NCI-H524 treated with DMSO at 0.1 percent for 48 hours (cell line): ENCODE data around the gene PAPPA.

Source experiments
- DNase-seq: peaks from one replicate; lab custom pipeline; 2025; lab: John Stamatoyannopoulos, UW

PAPPA gene

DNA sequence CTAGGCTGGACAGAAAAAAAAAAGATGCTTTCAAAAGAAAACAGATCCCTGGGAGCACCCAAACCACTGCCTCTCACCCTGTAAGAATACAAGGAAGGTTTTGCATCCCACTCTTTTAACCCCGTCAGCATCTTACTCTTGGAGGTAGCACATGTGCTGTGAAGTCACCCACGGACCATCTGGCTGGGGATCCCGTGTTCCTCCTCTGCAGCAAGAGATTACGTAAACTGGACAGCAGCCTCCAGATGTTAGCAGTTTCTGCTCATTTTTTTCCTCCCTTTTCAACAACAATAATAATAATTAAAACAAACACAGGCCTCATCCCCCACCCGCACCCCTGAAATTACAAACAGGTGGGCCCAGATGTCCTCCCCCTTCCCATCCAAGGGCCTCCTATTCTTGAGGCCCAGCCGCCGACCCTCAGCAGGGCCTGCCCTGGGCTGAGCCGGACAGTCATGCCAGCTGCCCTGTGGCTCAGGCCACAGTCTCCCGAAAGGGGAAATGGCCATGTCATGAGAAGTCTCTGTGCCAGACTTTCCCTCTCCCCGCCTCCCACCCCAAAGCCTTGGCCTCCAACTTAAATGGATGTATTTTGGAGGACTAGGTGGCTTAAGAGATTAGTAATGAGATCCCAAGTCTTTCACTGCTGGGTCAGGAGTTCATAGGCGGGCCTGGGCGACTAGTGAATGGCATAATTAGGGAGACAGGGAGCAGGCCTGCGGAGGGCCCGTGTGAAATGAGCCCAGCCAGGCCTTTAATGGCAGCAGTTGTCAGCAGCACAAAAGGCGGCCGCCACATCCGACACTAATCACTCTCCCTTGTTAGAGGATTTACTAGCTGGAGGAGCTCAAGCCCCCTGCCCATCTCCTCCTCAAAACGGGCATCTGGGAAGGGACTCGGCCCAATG, 165.1 kb downstream of the PAPPA start:
- DNase-seq, result peak; percentile 92

DNA sequence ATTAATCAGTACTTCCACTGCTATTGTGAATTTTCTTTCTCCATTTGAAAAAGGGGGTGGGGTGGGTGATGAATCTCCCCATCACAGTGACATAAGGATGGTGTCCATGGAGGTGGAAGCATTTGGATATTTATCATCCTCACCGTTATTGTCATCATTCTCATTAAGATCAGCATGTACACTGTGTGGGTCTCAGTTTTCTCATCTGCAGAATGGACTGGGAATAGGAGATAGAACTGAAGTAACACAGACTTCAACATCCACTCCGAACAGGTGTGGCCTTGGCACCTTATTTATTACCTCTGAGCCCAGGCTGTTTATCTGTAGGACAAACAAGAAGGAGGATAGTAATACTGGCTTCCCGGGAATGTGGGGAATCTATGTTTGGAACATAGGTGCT, 165.9 kb downstream of the PAPPA start:
- DNase-seq, result no peak

- no peak for DNase-seq
These were observed 166.7 kb downstream of the PAPPA start for GRCh38 chr9:116320290-116320689.

DNA sequence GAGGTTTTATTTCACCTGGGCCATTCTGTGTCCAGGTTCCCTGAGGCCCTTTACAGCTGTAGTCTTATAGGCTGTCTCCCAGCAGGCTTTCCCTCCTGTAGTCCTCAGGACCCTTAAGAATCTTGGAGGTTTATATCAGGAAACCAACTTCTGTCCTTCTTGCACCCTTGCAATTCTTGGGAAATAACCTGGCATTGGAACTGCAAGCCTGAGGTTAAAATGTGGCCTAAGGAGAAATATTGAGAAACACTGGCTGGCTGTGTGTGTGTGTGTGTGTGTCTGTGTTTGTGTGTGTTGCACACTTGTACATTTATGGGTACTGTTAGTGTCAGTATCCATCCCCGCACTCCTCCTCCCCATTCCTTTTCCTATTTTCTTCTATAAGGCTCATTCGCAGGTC, 168.9 kb downstream of the PAPPA start:
- DNase-seq, result no peak

GRCh38 chr9:116323012-116323411, 169.4 kb downstream of the PAPPA start:
- no peak for DNase-seq

DNA sequence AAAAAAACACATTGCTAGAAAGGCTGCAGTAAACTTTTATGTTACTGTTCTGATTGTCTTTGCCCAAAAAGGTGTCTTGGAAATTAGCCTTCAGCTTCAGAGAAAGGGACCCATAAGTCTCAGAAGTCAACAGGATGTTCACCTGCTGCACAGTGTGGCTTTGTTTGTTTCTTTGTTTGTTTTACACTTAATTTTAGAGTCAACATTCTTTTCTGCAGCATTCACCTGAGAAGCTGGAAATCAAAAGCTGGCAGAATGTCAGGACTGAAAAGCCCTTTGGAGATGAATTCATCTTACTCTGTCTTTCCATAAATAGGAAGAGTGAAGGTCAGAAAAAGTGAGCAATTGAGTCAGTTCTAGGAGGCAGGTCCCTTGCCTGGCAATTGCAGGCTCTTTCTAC, 170.0 kb downstream of the PAPPA start:
- no peak for DNase-seq

DNA sequence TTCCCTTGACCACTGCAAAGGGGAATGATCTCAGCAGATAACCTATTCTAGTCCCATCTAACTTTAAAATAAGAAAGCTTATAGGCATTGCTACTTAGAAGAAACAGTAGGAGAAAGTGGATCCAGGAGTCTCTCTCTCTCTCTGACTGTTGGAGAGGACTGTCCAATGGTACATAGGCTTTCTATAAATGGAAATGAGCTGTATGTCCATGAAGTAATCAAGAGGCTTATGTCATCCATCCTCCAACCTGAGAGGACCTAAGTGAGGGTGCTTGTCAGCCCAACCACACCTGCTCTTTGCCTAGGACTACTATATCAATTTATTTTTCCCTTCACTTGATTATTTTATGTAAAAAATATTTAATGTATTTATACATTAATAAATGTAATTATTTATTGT, 172.3 kb downstream of the PAPPA start:
- no peak for DNase-seq

DNA sequence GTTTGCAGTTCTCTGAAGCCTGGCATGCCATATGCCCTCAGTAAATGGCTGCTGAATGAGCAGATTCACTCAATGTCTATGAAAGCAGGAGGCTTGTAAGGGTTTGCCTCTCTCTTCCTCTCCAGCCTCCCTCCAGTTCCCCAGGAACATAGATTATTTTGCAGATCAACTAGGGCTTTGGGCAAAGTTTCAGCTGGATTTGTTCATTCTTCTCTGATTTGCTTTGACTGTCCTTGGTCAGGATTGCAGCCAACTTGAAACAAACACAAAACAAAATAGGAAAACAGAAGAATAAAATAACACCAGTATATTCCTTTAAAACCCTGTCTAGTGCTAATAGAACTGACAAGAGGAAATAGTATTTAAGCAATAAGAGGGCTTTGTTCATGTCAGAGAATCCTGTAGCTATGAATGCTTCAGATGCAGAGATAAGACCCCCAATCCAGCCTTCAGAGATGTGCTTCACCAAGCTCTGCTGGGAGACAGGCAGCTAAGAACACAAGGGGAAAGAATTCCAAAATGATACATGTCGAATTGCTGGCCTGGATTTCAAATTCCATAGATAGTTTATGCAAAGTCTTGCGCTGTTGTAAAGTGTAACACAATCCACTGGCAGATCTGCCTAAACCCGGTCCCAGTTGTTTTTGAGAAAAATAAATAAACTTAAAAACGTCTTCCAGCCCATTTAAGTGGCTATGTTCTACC, 174.3 kb downstream of the PAPPA start:
- DNase-seq, result no peak

- no peak for DNase-seq
These were observed 175.9 kb downstream of the PAPPA start for GRCh38 chr9:116329470-116329869.

- no peak for DNase-seq
These were observed 177.7 kb downstream of the PAPPA start for GRCh38 chr9:116331241-116331640.

DNA sequence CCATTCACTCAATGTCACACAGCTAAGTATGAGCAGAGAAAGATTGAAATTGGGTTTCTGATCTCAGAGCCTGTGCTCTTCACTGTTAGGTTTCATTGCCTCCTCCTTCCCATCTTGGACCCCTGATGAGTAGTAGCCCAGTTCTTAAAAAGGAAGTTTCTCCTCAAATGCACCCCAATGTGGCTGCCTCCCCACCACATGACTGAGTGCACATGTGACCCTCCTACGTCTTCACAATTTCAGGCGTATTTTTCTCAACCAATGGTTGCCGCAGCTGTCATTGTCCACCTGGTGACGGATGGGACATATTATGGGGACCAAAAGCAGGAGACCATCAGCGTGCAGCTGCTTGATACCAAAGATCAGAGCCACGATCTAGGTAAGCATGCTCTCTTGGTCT, 178.5 kb downstream of the PAPPA start:
- no peak for DNase-seq

DNA sequence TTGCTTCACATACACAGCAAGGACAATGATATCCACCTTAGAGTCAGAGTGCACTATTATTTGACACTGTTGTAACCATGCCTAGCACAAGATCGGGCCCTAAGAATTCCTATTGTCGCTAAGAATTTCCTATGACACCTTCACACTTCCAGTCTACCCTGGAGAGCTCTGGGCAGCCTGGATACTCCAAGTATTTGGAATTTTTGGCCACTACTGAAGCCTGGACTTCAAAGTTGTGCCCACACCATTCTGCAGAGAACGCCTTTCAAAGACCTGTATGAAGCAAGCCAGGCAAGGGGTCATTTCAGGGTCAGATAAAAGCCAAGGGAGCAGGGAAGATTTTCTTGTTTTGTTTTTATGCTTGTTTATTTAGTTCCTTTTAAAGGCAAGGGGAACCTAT, 179.7 kb downstream of the PAPPA start:
- no peak for DNase-seq

DNA sequence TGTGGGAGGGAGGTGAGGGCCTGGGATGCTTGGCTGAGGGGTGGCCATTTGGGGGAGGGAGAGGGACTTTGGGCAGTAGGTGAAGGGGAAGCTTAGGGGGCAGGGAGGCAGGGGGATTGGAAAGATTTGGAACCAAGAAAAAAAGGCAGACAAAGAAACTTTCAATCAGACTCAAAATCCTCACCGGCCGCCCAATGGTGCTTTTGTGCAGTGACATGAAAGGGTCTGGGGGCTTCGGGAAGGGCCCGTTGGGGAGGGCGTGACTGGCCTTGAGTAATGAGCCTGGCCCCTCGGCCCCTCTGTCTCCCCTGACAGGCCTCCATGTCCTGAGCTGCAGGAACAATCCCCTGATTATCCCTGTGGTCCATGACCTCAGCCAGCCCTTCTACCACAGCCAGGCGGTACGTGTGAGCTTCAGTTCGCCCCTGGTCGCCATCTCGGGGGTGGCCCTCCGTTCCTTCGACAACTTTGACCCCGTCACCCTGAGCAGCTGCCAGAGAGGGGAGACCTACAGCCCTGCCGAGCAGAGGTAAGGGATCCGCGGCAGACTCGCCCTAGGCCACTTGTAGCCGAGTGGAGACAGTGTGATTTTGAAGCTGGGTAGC, 181.1 kb downstream of the PAPPA start:
- DNase-seq, result no peak

- no peak for DNase-seq
These were observed 181.8 kb downstream of the PAPPA start for GRCh38 chr9:116335392-116335791.

GRCh38 chr9:116336133-116336862, 182.7 kb downstream of the PAPPA start:
- no peak for DNase-seq

DNA sequence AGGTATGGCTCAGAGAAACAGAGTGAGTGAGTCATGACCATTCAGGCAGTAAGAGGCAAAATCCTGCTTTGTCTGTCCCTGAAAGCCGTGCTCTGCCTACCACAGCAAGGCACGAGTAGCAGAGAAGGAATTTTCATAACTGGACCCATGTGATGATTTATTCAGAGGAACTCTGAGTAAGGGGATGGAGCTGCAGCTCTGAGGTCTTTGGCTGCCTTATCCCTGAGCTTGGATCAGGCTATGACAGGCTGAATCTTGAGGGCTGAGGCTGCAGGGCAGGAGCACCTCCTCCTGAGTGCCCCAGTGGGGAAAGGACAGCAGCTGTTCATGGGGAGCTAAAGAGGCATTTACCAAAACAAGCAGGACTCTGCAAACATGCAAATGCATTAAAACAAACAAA, 183.4 kb downstream of the PAPPA start:
- no peak for DNase-seq

DNA sequence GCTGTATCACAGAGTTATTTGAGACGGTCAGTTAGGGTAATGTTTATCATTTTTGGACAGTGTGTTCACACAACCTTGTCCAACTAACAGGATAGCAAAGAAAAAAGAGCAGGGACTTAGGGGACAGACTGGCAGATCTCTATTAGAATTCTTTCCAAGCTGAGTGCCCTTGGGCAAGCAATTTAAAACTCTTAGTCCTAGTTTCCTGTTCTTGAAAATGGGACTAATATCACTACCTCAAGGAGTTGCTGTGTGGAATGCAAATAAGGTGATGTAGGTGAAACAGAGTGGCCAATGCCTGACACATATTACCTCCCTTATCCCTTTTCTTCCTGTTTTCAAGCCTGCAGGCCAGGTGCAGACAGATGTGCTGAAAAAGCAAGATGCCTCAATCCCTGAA, 186.7 kb downstream of the PAPPA start:
- no peak for DNase-seq

GRCh38 chr9:116342061-116342460, 188.5 kb downstream of the PAPPA start:
- DNase-seq, result no peak

GRCh38 chr9:116342941-116343340, 189.3 kb downstream of the PAPPA start:
- no peak for DNase-seq

DNA sequence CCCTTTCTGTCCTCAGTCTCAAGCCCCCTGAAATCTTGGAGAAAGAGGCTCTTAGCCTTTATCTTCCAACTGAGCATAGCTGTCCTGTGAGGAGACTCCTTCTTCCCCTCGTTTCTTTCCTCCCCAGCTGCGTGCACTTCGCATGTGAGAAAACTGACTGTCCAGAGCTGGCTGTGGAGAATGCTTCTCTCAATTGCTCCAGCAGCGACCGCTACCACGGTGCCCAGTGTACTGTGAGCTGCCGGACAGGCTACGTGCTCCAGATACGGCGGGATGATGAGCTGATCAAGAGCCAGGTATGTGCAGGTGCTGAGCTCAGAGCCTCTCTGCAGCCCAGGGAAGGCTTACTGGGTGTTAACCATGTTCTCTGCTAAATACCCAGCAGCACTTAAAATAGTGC, 190.8 kb downstream of the PAPPA start:
- no peak for DNase-seq

- DNase-seq, result no peak
These were observed 191.8 kb downstream of the PAPPA start for GRCh38 chr9:116345393-116345792.

DNA sequence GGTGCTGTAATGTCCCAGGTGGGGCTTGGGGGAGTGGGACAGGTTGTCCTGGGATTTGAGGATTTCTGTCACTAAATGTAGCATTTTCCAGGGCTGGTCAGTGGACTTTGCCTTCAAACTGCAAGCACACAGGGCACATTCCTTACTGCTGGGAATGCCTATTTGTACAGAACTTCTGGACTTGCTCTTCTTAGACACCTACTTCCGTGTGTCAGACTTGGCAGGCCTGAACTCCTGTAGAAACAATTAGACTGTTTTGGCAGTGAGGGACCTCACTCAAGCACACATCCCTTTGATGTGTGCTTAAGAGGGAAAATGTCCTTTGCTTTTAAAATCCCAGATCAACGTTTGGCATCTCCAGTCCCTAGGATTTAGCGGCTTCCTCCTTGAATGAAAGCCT, 192.2 kb downstream of the PAPPA start:
- no peak for DNase-seq
